Chondrocyte (in vitro differentiated cells): ENCODE results near the gene CEP290. TPM values are rescaled to one million over a fixed set of nuclear protein-coding genes. Genes with fewer than 3 reads are reported as not detected.

ENCODE experiments used
- DNase-seq: peaks from one replicate; pipeline ENCODE4 v3.0.0; 2021; ENCODE audit warnings: mixed read lengths, low spot score
- H3K27ac Mint-ChIP-seq: one replicate; pipeline ENCODE4 v1.8.0; 2021; ENCODE audit warnings: mild to moderate bottlenecking, moderate library complexity, mixed read lengths; ENCODE audit not compliant: unreplicated experiment
- H3K27me3 Mint-ChIP-seq: 2 replicates; pipeline ENCODE4 v1.8.0; 2021; ENCODE audit warnings: low read depth, mixed read lengths
- H3K36me3 Mint-ChIP-seq: 2 replicates; pipeline ENCODE4 v1.8.0; 2021; ENCODE audit warnings: low read depth, mixed read lengths
- H3K4me1 Mint-ChIP-seq: 2 replicates; pipeline ENCODE4 v1.8.0; 2021; ENCODE audit warnings: low read depth, mild to moderate bottlenecking, mixed read lengths
- H3K4me3 Mint-ChIP-seq: one replicate; pipeline ENCODE4 v1.8.0; 2021; ENCODE audit warnings: mild to moderate bottlenecking, moderate library complexity, mixed read lengths; ENCODE audit not compliant: unreplicated experiment
- H3K9me3 Mint-ChIP-seq: 2 replicates; pipeline ENCODE4 v1.8.0; 2021; ENCODE audit warnings: low read depth, mixed read lengths
- total RNA-seq: library from RNA; stranded (reverse); gene quantifications from 3 replicates; pipeline ENCODE4 v1.2.1, GENCODE V29; 2021
- TF ChIP-seq, protein P1 (sequence below): fragments of 200-600 bp; sonication (generic); IDR thresholded peaks from 2 replicates; pipeline ENCODE4 v1.5.0; 2021; ENCODE audit warnings: antibody characterized with exemption, mild to moderate bottlenecking, moderate library complexity

Gene CEP290
- total RNA-seq, 1 donor from 2014 or later, result 15.0 TPM

DNA sequence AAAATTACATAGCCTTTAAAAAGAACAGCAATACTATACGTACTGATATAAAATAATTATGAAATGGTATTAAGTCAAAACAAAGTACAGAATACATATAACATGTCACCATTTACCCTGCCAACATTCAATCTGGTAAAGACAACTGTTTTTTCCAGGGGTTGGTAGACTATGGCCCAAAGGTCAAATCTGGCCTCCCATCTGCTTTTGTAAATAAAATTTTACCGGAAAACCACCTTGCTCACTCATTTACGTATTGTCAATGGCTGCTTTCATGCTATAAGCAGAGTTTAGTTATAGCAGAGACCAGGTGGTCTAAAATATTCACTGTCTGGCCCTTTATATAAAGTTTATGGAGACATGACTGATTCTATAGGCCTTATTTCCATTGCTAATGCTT, 14.0 kb downstream of the CEP290 start:
- H3K4me1 Mint-ChIP-seq, result peaks cover 7% of the 10 kb centered on the region

DNA sequence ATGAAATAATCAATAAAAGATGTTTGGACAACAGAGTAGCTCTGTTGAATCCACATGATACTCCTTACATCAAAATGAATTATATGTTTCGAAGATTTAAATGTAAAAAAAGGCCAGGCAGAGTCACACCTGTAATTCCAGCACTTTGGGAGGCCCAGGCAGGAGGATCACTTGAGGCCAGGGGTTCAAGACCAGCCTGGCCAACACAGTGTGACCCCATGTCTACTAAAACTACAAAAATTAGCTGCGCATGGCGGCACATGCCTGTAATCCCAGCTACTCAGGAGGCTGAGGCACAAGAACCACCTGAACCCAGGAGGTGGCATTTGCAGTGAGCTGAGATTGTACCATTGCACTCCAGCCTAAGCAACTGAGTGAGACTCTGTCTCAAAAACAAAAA, 14.8 kb downstream of the CEP290 start:
- TF ChIP-seq, protein P1, sequence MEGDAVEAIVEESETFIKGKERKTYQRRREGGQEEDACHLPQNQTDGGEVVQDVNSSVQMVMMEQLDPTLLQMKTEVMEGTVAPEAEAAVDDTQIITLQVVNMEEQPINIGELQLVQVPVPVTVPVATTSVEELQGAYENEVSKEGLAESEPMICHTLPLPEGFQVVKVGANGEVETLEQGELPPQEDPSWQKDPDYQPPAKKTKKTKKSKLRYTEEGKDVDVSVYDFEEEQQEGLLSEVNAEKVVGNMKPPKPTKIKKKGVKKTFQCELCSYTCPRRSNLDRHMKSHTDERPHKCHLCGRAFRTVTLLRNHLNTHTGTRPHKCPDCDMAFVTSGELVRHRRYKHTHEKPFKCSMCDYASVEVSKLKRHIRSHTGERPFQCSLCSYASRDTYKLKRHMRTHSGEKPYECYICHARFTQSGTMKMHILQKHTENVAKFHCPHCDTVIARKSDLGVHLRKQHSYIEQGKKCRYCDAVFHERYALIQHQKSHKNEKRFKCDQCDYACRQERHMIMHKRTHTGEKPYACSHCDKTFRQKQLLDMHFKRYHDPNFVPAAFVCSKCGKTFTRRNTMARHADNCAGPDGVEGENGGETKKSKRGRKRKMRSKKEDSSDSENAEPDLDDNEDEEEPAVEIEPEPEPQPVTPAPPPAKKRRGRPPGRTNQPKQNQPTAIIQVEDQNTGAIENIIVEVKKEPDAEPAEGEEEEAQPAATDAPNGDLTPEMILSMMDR, result no peak
- H3K4me1 Mint-ChIP-seq, result no peaks in the 10 kb centered on the region
- peaks cover 6% of the 10 kb centered on the region for H3K36me3 Mint-ChIP-seq
- no peak overlapping the region for H3K4me3 Mint-ChIP-seq
- H3K27me3 Mint-ChIP-seq, result no peaks in the 10 kb centered on the region
- no peaks in the 10 kb centered on the region for H3K9me3 Mint-ChIP-seq
- no peak overlapping the region for H3K27ac Mint-ChIP-seq
- peak; percentile 21 for DNase-seq

More for the DNA sequence above, 14.0 kb downstream of the CEP290 start:
- Mint-ChIP-seq H3K27ac (no peak overlapping the region), H3K27me3 (no peaks in the 10 kb centered on the region), H3K36me3 (peaks cover 6% of the 10 kb centered on the region), H3K9me3 (no peaks in the 10 kb centered on the region), H3K4me3 (no peak overlapping the region)
- no peak for DNase-seq
- TF ChIP-seq, protein P1, result no peak

DNA sequence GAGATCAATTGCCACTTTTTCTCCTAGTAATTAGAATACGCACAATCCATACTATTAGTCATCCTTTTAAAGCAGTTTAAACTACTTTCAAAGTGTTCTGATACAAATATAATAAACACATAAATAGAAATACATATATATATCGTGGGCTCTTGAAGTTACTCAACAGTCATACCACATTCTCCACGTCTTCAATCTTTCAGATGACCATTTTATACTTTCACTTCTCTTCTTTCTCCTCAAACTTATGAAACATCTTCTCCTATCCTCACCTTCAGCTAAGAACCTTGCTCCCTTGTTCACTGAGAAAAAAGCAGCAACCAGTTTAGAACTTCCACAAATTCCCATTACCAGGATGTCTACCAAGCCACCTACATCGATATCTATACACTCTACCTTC, 19.2 kb downstream of the CEP290 start:
- no peak overlapping the region for H3K4me3 Mint-ChIP-seq
- no peaks in the 10 kb centered on the region for H3K27me3 Mint-ChIP-seq
- DNase-seq, result no peak
- peaks cover 6% of the 10 kb centered on the region for H3K36me3 Mint-ChIP-seq
- H3K4me1 Mint-ChIP-seq, result no peaks in the 10 kb centered on the region
- H3K9me3 Mint-ChIP-seq, result no peaks in the 10 kb centered on the region
- H3K27ac Mint-ChIP-seq, result no peak overlapping the region
- TF ChIP-seq, protein P1, result no peak

DNA sequence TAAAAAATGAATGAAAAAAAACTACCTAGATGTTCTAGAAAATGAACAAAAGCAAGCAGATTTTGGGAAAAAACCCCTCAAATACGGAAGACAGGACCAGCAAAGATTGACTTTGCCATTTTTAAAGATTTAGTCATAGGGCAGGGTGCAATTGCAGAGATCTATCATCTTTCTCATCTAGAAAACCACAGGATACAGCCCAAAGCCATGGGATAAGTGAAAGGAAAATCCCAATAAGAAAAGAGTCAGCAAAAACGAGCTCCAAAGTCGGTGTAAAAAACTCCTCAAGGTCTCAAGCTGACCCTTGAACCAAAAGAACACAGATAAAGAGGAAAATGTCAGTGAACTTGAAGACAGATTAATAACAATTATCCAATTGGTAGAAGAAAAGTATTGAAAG, 28.0 kb downstream of the CEP290 start:
- Mint-ChIP-seq H3K4me1 (peaks cover 12% of the 10 kb centered on the region), H3K4me3 (no peak overlapping the region), H3K36me3 (peaks cover 24% of the 10 kb centered on the region), H3K27me3 (no peaks in the 10 kb centered on the region), H3K27ac (peak overlapping the region; percentile 34), H3K9me3 (no peaks in the 10 kb centered on the region)
- no peak for DNase-seq
- TF ChIP-seq, protein P1, result no peak

DNA sequence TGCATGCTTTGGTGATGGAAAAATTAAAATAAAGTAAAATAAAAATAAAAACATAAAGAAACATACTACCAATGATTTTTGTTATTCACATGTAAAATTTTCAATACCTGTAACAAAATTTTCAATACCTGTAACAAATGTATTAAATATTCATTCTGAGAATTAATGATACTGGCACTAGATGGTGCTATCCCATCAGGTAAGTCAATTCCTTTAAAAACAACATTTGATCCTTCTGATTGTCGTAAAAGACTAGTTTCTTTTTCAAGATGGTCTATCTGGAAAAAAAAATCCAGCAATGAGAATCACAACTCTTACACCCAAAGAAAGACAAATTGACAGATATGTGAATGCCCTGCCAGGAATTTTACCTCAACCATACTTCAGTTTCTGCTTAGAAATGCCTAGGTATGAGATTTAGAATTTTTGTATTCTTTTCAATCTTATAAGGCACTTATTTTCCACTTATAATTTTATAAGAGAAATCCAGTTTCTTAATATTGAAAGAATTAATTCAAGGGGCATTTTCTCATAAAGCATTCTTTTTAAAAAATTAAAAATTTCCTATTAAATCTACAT, 30.7 kb downstream of the CEP290 start:
- Mint-ChIP-seq H3K4me1 (peaks cover 12% of the 10 kb centered on the region), H3K4me3 (no peak overlapping the region), H3K36me3 (peaks cover 16% of the 10 kb centered on the region), H3K27me3 (no peaks in the 10 kb centered on the region), H3K27ac (no peak overlapping the region), H3K9me3 (no peaks in the 10 kb centered on the region)
- DNase-seq, result no peak
- TF ChIP-seq, protein P1, result peak; percentile 82
